Loucy (cell line): ENCODE results near the gene DDIT3.

Experiments
- H2AFZ ChIP-seq: fragments of 200-600 bp; sonication (generic); 2 replicates; pipeline ENCODE4 v1.6.0; 2016; ENCODE audit warnings: antibody characterized with exemption, mild to moderate bottlenecking, low read length, moderate library complexity
- H3F3A ChIP-seq: fragments of 200-600 bp; 2 replicates; pipeline ENCODE4 v1.6.0; 2016; ENCODE audit warnings: antibody characterized with exemption, low read depth, mild to moderate bottlenecking
- H3K27me3 ChIP-seq: fragments of 200-600 bp; sonication (generic); 2 replicates; pipeline ENCODE4 v1.6.1; 2014; ENCODE audit warnings: low read length, mild to moderate bottlenecking; ENCODE audit not compliant: insufficient read depth, poor library complexity, severe bottlenecking
- H3K36me3 ChIP-seq: fragments of 200-600 bp; sonication (generic); 2 replicates; pipeline ENCODE4 v1.6.1; 2016; ENCODE audit warnings: low read length; ENCODE audit not compliant: insufficient read depth
- H3K4me1 ChIP-seq: fragments of 200-600 bp; sonication (generic); 2 replicates; pipeline ENCODE4 v1.5.1; 2014; ENCODE audit warnings: low read length, mild to moderate bottlenecking; ENCODE audit not compliant: insufficient read depth, poor library complexity, severe bottlenecking
- H3K4me2 ChIP-seq: fragments of 200-600 bp; sonication (generic); 2 replicates; pipeline ENCODE4 v1.6.0; 2014; ENCODE audit warnings: antibody characterized with exemption, low read length, low read depth, mild to moderate bottlenecking; ENCODE audit not compliant: poor library complexity, severe bottlenecking
- H3K4me3 ChIP-seq: fragments of 200-600 bp; sonication (generic); 2 replicates; pipeline ENCODE4 v1.5.1; 2014; ENCODE audit warnings: low read length, mild to moderate bottlenecking, mixed read lengths; ENCODE audit not compliant: poor library complexity, severe bottlenecking
- H3K79me2 ChIP-seq: fragments of 200-600 bp; sonication (generic); 2 replicates; pipeline ENCODE4 v1.6.1; 2014; ENCODE audit warnings: low read length; ENCODE audit not compliant: insufficient read depth
- H3K9ac ChIP-seq: fragments of 200-600 bp; sonication (generic); 2 replicates; pipeline ENCODE4 v1.6.0; 2014; ENCODE audit warnings: mild to moderate bottlenecking, low read depth, low read length, moderate library complexity; ENCODE audit not compliant: poor library complexity, severe bottlenecking
- H3K9me2 ChIP-seq: fragments of 200-600 bp; sonication (generic); replicated peaks from 2 replicates; pipeline ENCODE4 v1.6.1; 2016; ENCODE audit warnings: low read depth, low read length, mixed read lengths
- H3K9me3 ChIP-seq: fragments of 200-600 bp; sonication (generic); 2 replicates; pipeline ENCODE4 v1.6.1; 2014; ENCODE audit warnings: mild to moderate bottlenecking, antibody characterized with exemption, low read length, low read depth; ENCODE audit not compliant: insufficient read depth
- H4K20me1 ChIP-seq: fragments of 200-600 bp; sonication (generic); 2 replicates; pipeline ENCODE4 v1.6.0; 2014; ENCODE audit warnings: antibody characterized with exemption, low read length, mild to moderate bottlenecking; ENCODE audit not compliant: insufficient read depth, poor library complexity, severe bottlenecking
- EZH2phosphoT487 ChIP-seq: fragments of 200-600 bp; IDR thresholded peaks from 2 replicates; pipeline ENCODE4 v1.6.1; 2018; ENCODE audit warnings: antibody characterized with exemption, mild to moderate bottlenecking, moderate library complexity, borderline replicate concordance
- TF ChIP-seq, protein P1 (sequence below): fragments of 200-600 bp; sonication (generic); conservative IDR thresholded peaks from 2 replicates; pipeline ENCODE4 v1.5.1; 2014; ENCODE audit warnings: mild to moderate bottlenecking, antibody characterized with exemption, low read length

Gene DDIT3

GRCh38 chr12:57530396-57531142 is 10.3 kb upstream of the DDIT3 start:
- H3K9ac ChIP-seq = no peak overlapping the region
- H3K4me3 ChIP-seq = no peak overlapping the region
- peaks cover 6% of the 10 kb centered on the region for H4K20me1 ChIP-seq
- no peaks in the 10 kb centered on the region; the same call in 1 of the 2 replicates for H3F3A ChIP-seq
- H3K27me3 ChIP-seq = no peaks in the 10 kb centered on the region
- no peak overlapping the region for H2AFZ ChIP-seq
- peaks cover 5% of the 10 kb centered on the region for H3K4me1 ChIP-seq
- TF ChIP-seq, protein P1, sequence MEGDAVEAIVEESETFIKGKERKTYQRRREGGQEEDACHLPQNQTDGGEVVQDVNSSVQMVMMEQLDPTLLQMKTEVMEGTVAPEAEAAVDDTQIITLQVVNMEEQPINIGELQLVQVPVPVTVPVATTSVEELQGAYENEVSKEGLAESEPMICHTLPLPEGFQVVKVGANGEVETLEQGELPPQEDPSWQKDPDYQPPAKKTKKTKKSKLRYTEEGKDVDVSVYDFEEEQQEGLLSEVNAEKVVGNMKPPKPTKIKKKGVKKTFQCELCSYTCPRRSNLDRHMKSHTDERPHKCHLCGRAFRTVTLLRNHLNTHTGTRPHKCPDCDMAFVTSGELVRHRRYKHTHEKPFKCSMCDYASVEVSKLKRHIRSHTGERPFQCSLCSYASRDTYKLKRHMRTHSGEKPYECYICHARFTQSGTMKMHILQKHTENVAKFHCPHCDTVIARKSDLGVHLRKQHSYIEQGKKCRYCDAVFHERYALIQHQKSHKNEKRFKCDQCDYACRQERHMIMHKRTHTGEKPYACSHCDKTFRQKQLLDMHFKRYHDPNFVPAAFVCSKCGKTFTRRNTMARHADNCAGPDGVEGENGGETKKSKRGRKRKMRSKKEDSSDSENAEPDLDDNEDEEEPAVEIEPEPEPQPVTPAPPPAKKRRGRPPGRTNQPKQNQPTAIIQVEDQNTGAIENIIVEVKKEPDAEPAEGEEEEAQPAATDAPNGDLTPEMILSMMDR = no peak
- TF ChIP-seq EZH2phosphoT487 = no peak
- H3K9me2 ChIP-seq = no peaks in the 10 kb centered on the region
- H3K4me2 ChIP-seq = no peak overlapping the region
- peaks cover 69% of the 10 kb centered on the region; the same call in 1 of the 2 replicates for H3K36me3 ChIP-seq
- H3K9me3 ChIP-seq = no peaks in the 10 kb centered on the region
- peaks cover 20% of the 10 kb centered on the region; the same call in 1 of the 2 replicates for H3K79me2 ChIP-seq

DNA sequence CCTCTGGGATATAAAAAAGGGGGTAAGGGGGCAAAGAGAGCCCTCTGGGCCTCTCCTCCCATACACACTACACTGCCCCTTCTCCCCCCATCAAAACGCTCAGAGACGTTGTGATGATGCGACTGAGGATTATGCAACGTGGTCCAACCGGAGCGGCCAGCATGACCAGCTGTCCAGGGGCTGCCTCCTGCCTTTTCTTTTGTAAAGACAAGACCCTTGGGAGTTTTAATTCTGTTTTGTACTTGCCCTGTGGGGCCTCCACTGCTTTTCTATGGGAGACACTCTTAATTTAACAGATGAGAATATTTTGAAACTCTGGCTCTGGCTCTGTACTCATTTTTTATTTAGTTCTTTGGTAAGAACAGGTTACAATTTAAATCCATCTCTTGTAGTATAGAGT is 9.5 kb upstream of the DDIT3 start:
- no peaks in the 10 kb centered on the region for H3K27me3 ChIP-seq
- H3K9ac ChIP-seq = no peak overlapping the region
- H2AFZ ChIP-seq = no peak overlapping the region
- H3K4me3 ChIP-seq = no peak overlapping the region
- no peak for TF ChIP-seq EZH2phosphoT487
- TF ChIP-seq, protein P1 = no peak
- no peaks in the 10 kb centered on the region; the same call in 1 of the 2 replicates for H3F3A ChIP-seq
- peaks cover 13% of the 10 kb centered on the region for H4K20me1 ChIP-seq
- no peak overlapping the region for H3K4me2 ChIP-seq
- no peaks in the 10 kb centered on the region for H3K9me3 ChIP-seq
- H3K4me1 ChIP-seq = peaks cover 9% of the 10 kb centered on the region
- no peaks in the 10 kb centered on the region for H3K9me2 ChIP-seq
- H3K36me3 ChIP-seq = peaks cover 63% of the 10 kb centered on the region; the same call in 1 of the 2 replicates
- peaks cover 27% of the 10 kb centered on the region for H3K79me2 ChIP-seq

GRCh38 chr12:57528831-57529555 is 8.7 kb upstream of the DDIT3 start:
- Histone ChIP-seq H4K20me1 (peaks cover 21% of the 10 kb centered on the region), H3K9ac (no peak overlapping the region), H3K9me2 (no peaks in the 10 kb centered on the region), H3K36me3 (peaks cover 56% of the 10 kb centered on the region; the same call in 1 of the 2 replicates), H3K27me3 (no peaks in the 10 kb centered on the region), H3F3A (no peaks in the 10 kb centered on the region; the same call in 1 of the 2 replicates), H3K79me2 (peaks cover 36% of the 10 kb centered on the region), H3K9me3 (no peaks in the 10 kb centered on the region), H3K4me1 (peaks cover 17% of the 10 kb centered on the region), H3K4me3 (no peak overlapping the region), H2AFZ (no peak overlapping the region), H3K4me2 (no peak overlapping the region)
- TF ChIP-seq, protein P1 = no peak
- no peak for TF ChIP-seq EZH2phosphoT487
